Body of pancreas (tissue), 4 donors: Measurements from ENCODE around the gene DNM3.

Source experiments
- POLR2A ChIP-seq, 3 donors: fragments of 450-650 bp; IDR thresholded peaks; one replicate each; pipeline ENCODE4 v1.6.1; 2016; ENCODE audit warnings: antibody characterized with exemption in 3 of 3, mild to moderate bottlenecking in 2 of 3
- TF ChIP-seq, protein P1 (sequence below), 7 experiments: fragments of 450-650 bp in 4 of 7; fragments of 200-600 bp in 3 of 7; sonication (generic) in 3 of 7; IDR thresholded peaks; one replicate each; pipeline ENCODE4 v1.5.1; 2016 to 2019; ENCODE audit warnings: antibody characterized with exemption in 7 of 7

DNA sequence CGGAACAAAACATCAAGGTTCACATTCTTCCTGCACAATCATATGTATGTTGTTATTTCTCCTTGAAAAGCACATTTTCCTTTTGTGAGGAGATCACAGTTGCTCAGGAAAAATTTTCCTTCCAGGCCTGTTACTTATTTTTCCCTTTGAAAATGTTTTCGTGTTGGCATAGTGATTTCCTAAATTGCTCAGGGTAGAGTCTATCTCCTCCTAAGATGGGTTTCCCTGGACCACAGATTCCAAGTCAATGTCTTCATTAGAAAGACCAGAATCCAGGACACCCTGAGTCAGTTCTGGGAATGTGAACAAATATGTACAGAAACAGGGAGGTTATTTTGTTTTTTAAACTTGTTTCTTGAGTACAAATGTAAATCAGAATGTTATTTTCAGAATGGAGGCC is 484.8 kb downstream of the DNM3 start:
- TF ChIP-seq, protein P1, sequence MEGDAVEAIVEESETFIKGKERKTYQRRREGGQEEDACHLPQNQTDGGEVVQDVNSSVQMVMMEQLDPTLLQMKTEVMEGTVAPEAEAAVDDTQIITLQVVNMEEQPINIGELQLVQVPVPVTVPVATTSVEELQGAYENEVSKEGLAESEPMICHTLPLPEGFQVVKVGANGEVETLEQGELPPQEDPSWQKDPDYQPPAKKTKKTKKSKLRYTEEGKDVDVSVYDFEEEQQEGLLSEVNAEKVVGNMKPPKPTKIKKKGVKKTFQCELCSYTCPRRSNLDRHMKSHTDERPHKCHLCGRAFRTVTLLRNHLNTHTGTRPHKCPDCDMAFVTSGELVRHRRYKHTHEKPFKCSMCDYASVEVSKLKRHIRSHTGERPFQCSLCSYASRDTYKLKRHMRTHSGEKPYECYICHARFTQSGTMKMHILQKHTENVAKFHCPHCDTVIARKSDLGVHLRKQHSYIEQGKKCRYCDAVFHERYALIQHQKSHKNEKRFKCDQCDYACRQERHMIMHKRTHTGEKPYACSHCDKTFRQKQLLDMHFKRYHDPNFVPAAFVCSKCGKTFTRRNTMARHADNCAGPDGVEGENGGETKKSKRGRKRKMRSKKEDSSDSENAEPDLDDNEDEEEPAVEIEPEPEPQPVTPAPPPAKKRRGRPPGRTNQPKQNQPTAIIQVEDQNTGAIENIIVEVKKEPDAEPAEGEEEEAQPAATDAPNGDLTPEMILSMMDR (IDR thresholded peaks at IDR 0.05): no peak
- no peak for TF ChIP-seq POLR2A (IDR thresholded peaks at IDR 0.05)
